ENCODE results near the gene CARHSP1.
"Not testable (repeated sequence)": the region's sequence is repeated elsewhere in the genome, so short reads cannot be mapped to it uniquely, and the experiment has no call there.

Gene CARHSP1

GRCh38 chr16:8853150-8853549 is 15.7 kb downstream of the CARHSP1 start:
- no peak for DNase-seq

GRCh38 chr16:8852534-8852933 is 16.3 kb downstream of the CARHSP1 start:
- no peak for DNase-seq

GRCh38 chr16:8851761-8852403 is 16.9 kb downstream of the CARHSP1 start:
- no peak for DNase-seq

- DNase-seq, result no peak
Observed at GRCh38 chr16:8850279-8850885, 18.4 kb downstream of the CARHSP1 start.

- no peak for DNase-seq
Observed at GRCh38 chr16:8849411-8850011, 19.3 kb downstream of the CARHSP1 start.

GRCh38 chr16:8848939-8849391 is 19.8 kb downstream of the CARHSP1 start:
- no peak for DNase-seq

GRCh38 chr16:8848231-8848938 is 20.4 kb downstream of the CARHSP1 start:
- DNase-seq, result no peak

GRCh38 chr16:8847623-8848022 is 21.2 kb downstream of the CARHSP1 start:
- no peak for DNase-seq

GRCh38 chr16:8847145-8847544 is 21.7 kb downstream of the CARHSP1 start:
- DNase-seq, result no peak

- DNase-seq, result no peak
Observed at GRCh38 chr16:8846401-8846932, 22.3 kb downstream of the CARHSP1 start.

GRCh38 chr16:8845699-8846298 is 23.0 kb downstream of the CARHSP1 start:
- no peak for DNase-seq

- DNase-seq, result not testable (repeated sequence)
Observed at GRCh38 chr16:8843296-8843695, 25.5 kb downstream of the CARHSP1 start.

- DNase-seq, result not testable (repeated sequence)
Observed at GRCh38 chr16:8842016-8842415, 26.8 kb downstream of the CARHSP1 start.

GRCh38 chr16:8837594-8837993 is 31.2 kb downstream of the CARHSP1 start:
- not testable (repeated sequence) for DNase-seq

- not testable (repeated sequence) for DNase-seq
Observed at GRCh38 chr16:8836797-8837196, 32.0 kb downstream of the CARHSP1 start.

- no peak for DNase-seq
Observed at GRCh38 chr16:8832717-8833105, 36.1 kb downstream of the CARHSP1 start.

- no peak for DNase-seq
Observed at GRCh38 chr16:8831871-8832716, 36.7 kb downstream of the CARHSP1 start.

- no peak for DNase-seq
Observed at GRCh38 chr16:8831450-8831849, 37.4 kb downstream of the CARHSP1 start.

- DNase-seq, result no peak
Observed at GRCh38 chr16:8828541-8829165, 40.2 kb downstream of the CARHSP1 start.

- DNase-seq, result no peak
Observed at GRCh38 chr16:8826278-8826879, 42.4 kb downstream of the CARHSP1 start.

- no peak for DNase-seq
Observed at GRCh38 chr16:8822403-8822802, 46.4 kb downstream of the CARHSP1 start.

Data from CD4-positive, alpha-beta T cell treated with Interleukin-17A for 1 hour (primary cell).